H1 (cell line): ENCODE measurements around the gene CELSR3. TPM values are rescaled to one million over a fixed set of nuclear protein-coding genes. Genes with fewer than 3 reads are reported as not detected.

ENCODE experiments used
- microRNA-seq, 2 experiments: library from miRNA; unstranded; fragments of <30 nt; microRNA quantifications; one replicate each; pipeline versions ENCODE4 to v1.2.0, GENCODE V29; 2016 to 2020; ENCODE audit warnings: borderline microRNAs expressed in 2 of 2, borderline number of aligned reads in 2 of 2, borderline replicate concordance in 1 of 2
- polyA plus RNA-seq, 7 experiments: library from polyadenylated mRNA; depleted of rRNA in 3 of 7; stranded (reverse) in 5 of 7; unstranded in 2 of 7; fragments of >200 nt in 5 of 7; fragments of 200-250 nt in 2 of 7; gene quantifications; 1 replicate in 5 of 7; 2 replicates in 1 of 7; 4 replicates in 1 of 7; pipeline versions ENCODE4 v1.2.1 to v1.2.3, GENCODE V29; 2011 to 2013; ENCODE audit warnings: missing spikeins in 2 of 7, mixed read lengths in 2 of 7
- small RNA-seq: library from polyadenylated mRNA; stranded (forward); fragments of <200 nt; extraction: miRNeasy Mini kit (QIAGEN cat#:217004); gene quantifications from one replicate; pipeline ENCODE3, GENCODE V24; 2013; ENCODE audit not compliant: insufficient read depth
- total RNA-seq: library from RNA; stranded (reverse); fragmentation: NEBNext Ultra II Directional; extraction: Animal tissue kit (Norgen Biotek cat#: 25700); gene quantifications from 2 replicates; pipeline ENCODE4 v1.2.1, GENCODE V29; 2021

The CELSR3 gene
- total and polyA plus RNA-seq, 2 of the 8 experiments (the other 6 are each of a cell fraction or from before 2014, with no cell fraction given) = 11.6 to 29.5 TPM

Small RNA genes within 50 kb of the gene (microRNA-seq; reads per million reads assigned to microRNA genes)
- gene MIR4793 = 0.23 to 0.41 reads per million in 2 experiments

Small RNA genes within 50 kb of the gene (small RNA-seq; reads per million reads assigned to genes)
- gene AC141002.1 = not detected

Other genes starting within 250 kb of the CELSR3 start
- gene PLXNB1, start 232.8 kb downstream of the CELSR3 start, total RNA-seq = 114 and 115 TPM in 2 replicates
- 109 and 149 TPM in 2 replicates for gene PLXNB1, start 232.8 kb downstream of the CELSR3 start, polyA plus RNA-seq (2011; rRNA removed)
- gene CCDC51, start 222.8 kb downstream of the CELSR3 start, total RNA-seq = 20.3 and 21.3 TPM in 2 replicates
- 19.7 and 21.4 TPM in 2 replicates for gene CCDC51, start 222.8 kb downstream of the CELSR3 start, polyA plus RNA-seq (2011; rRNA removed)
- 305 and 322 TPM in 2 replicates for gene TMA7, start 222.6 kb downstream of the CELSR3 start, total RNA-seq
- gene TMA7, start 222.6 kb downstream of the CELSR3 start, polyA plus RNA-seq (2011; rRNA removed) = 83.3 and 138 TPM in 2 replicates
- 16.7 and 20.2 TPM in 2 replicates for gene ATRIP, start 216.1 kb downstream of the CELSR3 start, total RNA-seq
- 16.6 and 18.5 TPM in 2 replicates for gene ATRIP, start 216.1 kb downstream of the CELSR3 start, polyA plus RNA-seq (2011; rRNA removed)
- 191 and 196 TPM in 2 replicates for gene SHISA5, start 158.7 kb downstream of the CELSR3 start, total RNA-seq
- gene SHISA5, start 158.7 kb downstream of the CELSR3 start, polyA plus RNA-seq (2011; rRNA removed) = 315 and 422 TPM in 2 replicates
- 10.7 and 11.3 TPM in 2 replicates for gene PFKFB4, start 106.1 kb downstream of the CELSR3 start, total RNA-seq
- 20.1 and 20.3 TPM in 2 replicates for gene PFKFB4, start 106.1 kb downstream of the CELSR3 start, polyA plus RNA-seq (2011; rRNA removed)
- gene UCN2, start 99.1 kb downstream of the CELSR3 start, total RNA-seq = not detected in 2 replicates
- 0.14 and 0.22 TPM in 2 replicates for gene UCN2, start 99.1 kb downstream of the CELSR3 start, polyA plus RNA-seq (2011; rRNA removed)
- gene COL7A1, start 67.6 kb downstream of the CELSR3 start, total RNA-seq = 7.8 and 10.7 TPM in 2 replicates
- 13.9 and 15.6 TPM in 2 replicates for gene COL7A1, start 67.6 kb downstream of the CELSR3 start, polyA plus RNA-seq (2011; rRNA removed)
- 310 TPM in 2 replicates for gene UQCRC1, start 53.2 kb downstream of the CELSR3 start, total RNA-seq
- 720 TPM in 2 replicates for gene UQCRC1, start 53.2 kb downstream of the CELSR3 start, polyA plus RNA-seq (2011; rRNA removed)
- gene TMEM89, start 41.1 kb downstream of the CELSR3 start, total RNA-seq = not detected in 2 replicates
- 0.24 TPM in 1 of 2 replicates, not detected in the other for gene TMEM89, start 41.1 kb downstream of the CELSR3 start, polyA plus RNA-seq (2011; rRNA removed)
- gene SLC26A6, start 27.4 kb downstream of the CELSR3 start, total RNA-seq = 50.4 and 51.2 TPM in 2 replicates
- gene SLC26A6, start 27.4 kb downstream of the CELSR3 start, polyA plus RNA-seq (2011; rRNA removed) = 58.0 and 97.1 TPM in 2 replicates
- 31.7 and 34.7 TPM in 2 replicates for gene NCKIPSD, start 23.0 kb upstream of the CELSR3 start, total RNA-seq
- 91.8 and 114 TPM in 2 replicates for gene NCKIPSD, start 23.0 kb upstream of the CELSR3 start, polyA plus RNA-seq (2011; rRNA removed)
- gene IP6K2, start 54.3 kb upstream of the CELSR3 start, total RNA-seq = 89.4 and 95.8 TPM in 2 replicates
- 144 and 166 TPM in 2 replicates for gene IP6K2, start 54.3 kb upstream of the CELSR3 start, polyA plus RNA-seq (2011; rRNA removed)
- gene PRKAR2A, start 185.0 kb upstream of the CELSR3 start, total RNA-seq = 42.4 and 46.3 TPM in 2 replicates
- 6.3 and 14.1 TPM in 2 replicates for gene PRKAR2A, start 185.0 kb upstream of the CELSR3 start, polyA plus RNA-seq (2011; rRNA removed)
- gene SLC25A20, start 236.0 kb upstream of the CELSR3 start, total RNA-seq = 3.8 and 5.1 TPM in 2 replicates
- 2.6 and 4.0 TPM in 2 replicates for gene SLC25A20, start 236.0 kb upstream of the CELSR3 start, polyA plus RNA-seq (2011; rRNA removed)